H9 (cell line): ENCODE data around the gene LMBRD2. TPM values are rescaled to one million over a fixed set of nuclear protein-coding genes. Genes with fewer than 3 reads are reported as not detected.

Source experiments
- DNase-seq: peaks from one replicate; pipeline ENCODE4 v3.0.0-alpha.2; 2017
- H2AFZ ChIP-seq: one replicate; pipeline ENCODE4 v1.6.1; 2013; ENCODE audit warnings: mild to moderate bottlenecking, low read length, control low read depth, moderate library complexity
- H2AK5ac ChIP-seq: 2 replicates; pipeline ENCODE4 v1.6.1; 2013; ENCODE audit warnings: low read length, control low read depth, mixed read lengths; ENCODE audit not compliant: insufficient read length
- H2BK120ac ChIP-seq: one replicate; pipeline ENCODE4 v1.6.1; 2013; ENCODE audit warnings: low read depth, mild to moderate bottlenecking, low read length, control low read depth, inconsistent platforms; ENCODE audit not compliant: poor library complexity, severe bottlenecking
- H2BK12ac ChIP-seq: 2 replicates; pipeline ENCODE4 v1.6.1; 2013; ENCODE audit warnings: low read length, control low read depth, mixed read lengths, low read depth; ENCODE audit not compliant: insufficient read length
- H2BK15ac ChIP-seq: 2 replicates; pipeline ENCODE4 v1.6.1; 2013; ENCODE audit warnings: low read depth, low read length, control low read depth
- H2BK20ac ChIP-seq: one replicate; pipeline ENCODE4 v1.6.1; 2013; ENCODE audit warnings: low read depth, mild to moderate bottlenecking, low read length, control low read depth, inconsistent platforms; ENCODE audit not compliant: poor library complexity, severe bottlenecking
- H2BK5ac ChIP-seq: 2 replicates; pipeline ENCODE4 v1.6.1; 2013; ENCODE audit warnings: low read length, control low read depth, mixed read lengths; ENCODE audit not compliant: insufficient read length
- H3K14ac ChIP-seq: 2 replicates; pipeline ENCODE4 v1.6.1; 2013; ENCODE audit warnings: low read length, control low read depth; ENCODE audit not compliant: insufficient read depth
- H3K18ac ChIP-seq: 2 replicates; pipeline ENCODE4 v1.6.1; 2013; ENCODE audit warnings: low read depth, mild to moderate bottlenecking, mixed read lengths, low read length, control low read depth; ENCODE audit not compliant: insufficient read length
- H3K23ac ChIP-seq: 2 replicates; pipeline ENCODE4 v1.6.1; 2013; ENCODE audit warnings: low read length, control low read depth, mixed read lengths, low read depth; ENCODE audit not compliant: insufficient read length
- H3K23me2 ChIP-seq: 2 replicates; pipeline ENCODE4 v1.6.1; 2013; ENCODE audit warnings: low read depth, mild to moderate bottlenecking, mixed read lengths, low read length, control low read depth; ENCODE audit not compliant: insufficient read length, poor library complexity, severe bottlenecking
- H3K27ac ChIP-seq: 2 replicates; pipeline ENCODE4 v1.5.1; 2013; ENCODE audit warnings: low read length, control low read depth, mixed read lengths, low read depth; ENCODE audit not compliant: insufficient read length
- H3K27me3 ChIP-seq: 2 replicates; pipeline ENCODE4 v1.6.1; 2013; ENCODE audit warnings: low read length, control low read depth, inconsistent platforms; ENCODE audit not compliant: insufficient read depth
- H3K4ac ChIP-seq: 2 replicates; pipeline ENCODE4 v1.6.1; 2013; ENCODE audit warnings: low read depth, mild to moderate bottlenecking, control low read depth, inconsistent platforms, low read length, moderate library complexity
- H3K4me1 ChIP-seq: 2 replicates; pipeline ENCODE4 v1.6.1; 2013; ENCODE audit warnings: low read length, control low read depth, inconsistent platforms; ENCODE audit not compliant: insufficient read depth
- H3K4me2 ChIP-seq: 2 replicates; pipeline ENCODE4 v1.6.1; 2013; ENCODE audit warnings: low read length, control low read depth, mixed read lengths; ENCODE audit not compliant: insufficient read length, insufficient read depth
- H3K56ac ChIP-seq: 2 replicates; pipeline ENCODE4 v1.6.1; 2013; ENCODE audit warnings: low read depth, mild to moderate bottlenecking, mixed read lengths, low read length, control low read depth; ENCODE audit not compliant: insufficient read length
- H3K79me1 ChIP-seq: 2 replicates; pipeline ENCODE4 v1.6.1; 2013; ENCODE audit warnings: low read depth, mild to moderate bottlenecking, moderate library complexity, low read length, control low read depth, inconsistent platforms; ENCODE audit not compliant: insufficient read depth, poor library complexity, severe bottlenecking
- H3K79me2 ChIP-seq: 2 replicates; pipeline ENCODE4 v1.6.1; 2013; ENCODE audit warnings: low read length, control low read depth, inconsistent platforms; ENCODE audit not compliant: insufficient read depth
- H3K9ac ChIP-seq: 2 replicates; pipeline ENCODE4 v1.6.1; 2013; ENCODE audit warnings: low read length, control low read depth, mixed read lengths; ENCODE audit not compliant: insufficient read length; ENCODE audit errors: extremely low read depth
- H3K9me3 ChIP-seq: one replicate; pipeline ENCODE4 v1.6.1; 2013; ENCODE audit warnings: low read depth, low read length, inconsistent platforms; ENCODE audit not compliant: control insufficient read depth
- H3T11ph ChIP-seq: one replicate; pipeline ENCODE4 v1.6.1; 2013; ENCODE audit warnings: mild to moderate bottlenecking, low read length, control low read depth, inconsistent platforms
- H4K20me1 ChIP-seq: one replicate; pipeline ENCODE4 v1.6.1; 2013; ENCODE audit not compliant: control insufficient read depth, insufficient read length, insufficient read depth
- H4K5ac ChIP-seq: 2 replicates; pipeline ENCODE4 v1.6.1; 2013; ENCODE audit warnings: low read depth, mild to moderate bottlenecking, mixed read lengths, low read length, control low read depth; ENCODE audit not compliant: insufficient read length
- H4K8ac ChIP-seq: replicated peaks from 2 replicates; pipeline ENCODE4 v1.6.1; 2013; ENCODE audit warnings: low read length, control low read depth, mixed read lengths, low read depth; ENCODE audit not compliant: insufficient read length
- H4K91ac ChIP-seq: 2 replicates; pipeline ENCODE4 v1.6.1; 2013; ENCODE audit warnings: low read depth, mild to moderate bottlenecking, moderate library complexity, mixed read lengths, low read length, control low read depth; ENCODE audit not compliant: insufficient read length
- H3K27ac Mint-ChIP-seq, 3 experiments: 2 replicates in 2 of 3; 3 replicates in 1 of 3; pipeline ENCODE4 v1.8.0; 2020 to 2021; ENCODE audit warnings: mixed read lengths in 3 of 3, mild to moderate bottlenecking in 1 of 3, moderate library complexity in 1 of 3
- H3K27me3 Mint-ChIP-seq: 2 replicates; pipeline ENCODE4 v1.8.0; 2021; ENCODE audit warnings: low read depth, mild to moderate bottlenecking, moderate library complexity, mixed read lengths
- H3K36me3 Mint-ChIP-seq, 3 experiments: 2 replicates in 2 of 3; 3 replicates in 1 of 3; pipeline ENCODE4 v1.8.0; 2020 to 2021; ENCODE audit warnings: low read depth in 3 of 3, mixed read lengths in 3 of 3; ENCODE audit not compliant: insufficient read depth in 1 of 3
- H3K4me1 Mint-ChIP-seq, 2 experiments: 2 replicates each; pipeline ENCODE4 v1.8.0; 2020; ENCODE audit warnings: mixed read lengths in 2 of 2
- H3K4me3 Mint-ChIP-seq, 2 experiments: 2 replicates in 1 of 2; 3 replicates in 1 of 2; pipeline ENCODE4 v1.8.0; 2020 to 2021; ENCODE audit warnings: mild to moderate bottlenecking in 2 of 2, mixed read lengths in 2 of 2, moderate library complexity in 1 of 2
- H3K9me3 Mint-ChIP-seq, 2 experiments: 2 replicates in 1 of 2; 3 replicates in 1 of 2; pipeline ENCODE4 v1.8.0; 2020; ENCODE audit warnings: mild to moderate bottlenecking in 2 of 2, mixed read lengths in 2 of 2, moderate library complexity in 1 of 2
- CTCF ChIP-seq: fragments of 200-600 bp; sonication (generic); conservative IDR thresholded peaks from 3 replicates; pipeline ENCODE4 v1.8.0; 2021; ENCODE audit warnings: antibody characterized with exemption, mild to moderate bottlenecking
- WGBS: extraction: QIAGEN DNeasy Blood & Tissue Kit; methylation state at CpG from one replicate; pipeline ENCODE4 v1.1.7; 2013; ENCODE audit warnings: missing lambda C conversion rate, low lambda C conversion rate, mixed read lengths; ENCODE audit not compliant: insufficient read length; ENCODE audit errors: extremely low coverage; 5-methylcytosine and 5-hydroxymethylcytosine counted together
- total RNA-seq: library from RNA; stranded (reverse); gene quantifications from 2 replicates; pipeline ENCODE4 v1.2.1, GENCODE V29; 2021

LMBRD2 gene
- total RNA-seq, 1 experiment from 2014 or later, result 5.3 TPM

- H3K27me3 ChIP-seq, result no peaks in the 10 kb centered on the region
- no peaks in the 10 kb centered on the region for H4K20me1 ChIP-seq
- H3K23me2 ChIP-seq, result peaks cover 11% of the 10 kb centered on the region
- H3K18ac ChIP-seq, result no peak overlapping the region
- TF ChIP-seq CTCF, result no peak
- H3K27me3 Mint-ChIP-seq, result no peaks in the 10 kb centered on the region
- DNase-seq, result peak; percentile 53
- H3K56ac ChIP-seq, result no peak overlapping the region
- H2AFZ ChIP-seq, result no peak overlapping the region
- H3K79me2 ChIP-seq, result peaks cover 4% of the 10 kb centered on the region; the same call in 1 of the 2 replicates
- no peak overlapping the region for H2BK12ac ChIP-seq
- H3K4ac ChIP-seq, result no peak overlapping the region
- H2BK15ac ChIP-seq, result no peak overlapping the region
- peaks cover 8% of the 10 kb centered on the region for H3K79me1 ChIP-seq
- H3K36me3 Mint-ChIP-seq, result peaks cover 12 to 27% (median 27%) of the 10 kb centered on the region in 3 experiments; a peak in 6 of 7 replicates
- no peak overlapping the region for H4K91ac ChIP-seq
- peaks cover 21 to 27% of the 10 kb centered on the region in 2 experiments for H3K4me1 Mint-ChIP-seq
- no peak overlapping the region for H3T11ph ChIP-seq
- no peak overlapping the region for H4K5ac ChIP-seq
- WGBS, result no CpG with 5 or more reads among the region's 23 CpGs
- H2AK5ac ChIP-seq, result no peak overlapping the region
- no peak overlapping the region for H2BK120ac ChIP-seq
- peak overlapping the region; percentile 57 for H3K9ac ChIP-seq
- no peak overlapping the region for H3K27ac ChIP-seq
- H3K4me3 Mint-ChIP-seq, result peak overlapping the region; percentile 88 to 95
- H2BK5ac ChIP-seq, result no peak overlapping the region
- no peaks in the 10 kb centered on the region for H3K9me3 ChIP-seq
- peak overlapping the region; percentile 64 for H3K4me2 ChIP-seq
- H3K23ac ChIP-seq, result no peak overlapping the region
- H4K8ac ChIP-seq, result no peak overlapping the region
- H3K9me3 Mint-ChIP-seq, result 0 out of 5 replicates have a peak, but pooled peaks cover 0 to 3% of the 10 kb centered on the region in 2 experiments
- no peak overlapping the region for H2BK20ac ChIP-seq
- H3K4me1 ChIP-seq, result no peaks in the 10 kb centered on the region
- no peak overlapping the region for H3K14ac ChIP-seq
- H3K27ac Mint-ChIP-seq, result peak overlapping the region in 1 of 3 experiments; percentile 87; a peak in 2 of 7 replicates
Measured at GRCh38 chr5:36150676-36151433, 832 bp downstream of the LMBRD2 start.
